Aorta (tissue), 5 donors: ENCODE measurements around the gene SNX32. TPM values are rescaled to one million over a fixed set of nuclear protein-coding genes. Genes with fewer than 3 reads are reported as not detected.

Experiments
- ATAC-seq: fragments of 200-7000 bp; cut with Tn5 transposase; one replicate; pipeline ENCODE4 v1.9.1; 2022; ENCODE audit warnings: moderate library complexity; ENCODE audit not compliant: low FRiP score
- DNase-seq, 2 donors: peaks; one replicate each; pipeline ENCODE4 v3.0.0-alpha.2; 2020
- H3K27ac ChIP-seq, 2 donors: one replicate each; pipeline ENCODE4 v1.5.1; 2013; ENCODE audit warnings: low read length in 2 of 2, mild to moderate bottlenecking in 2 of 2, moderate library complexity in 2 of 2, control low read depth in 1 of 2, inconsistent platforms in 1 of 2, low read depth in 1 of 2
- H3K27me3 ChIP-seq, 2 donors: one replicate each; pipeline ENCODE4 v1.6.1; 2013; ENCODE audit warnings: control low read depth in 1 of 2, low read length in 1 of 2, mild to moderate bottlenecking in 1 of 2, moderate library complexity in 1 of 2; ENCODE audit not compliant: insufficient read depth in 2 of 2, control insufficient read depth in 1 of 2
- H3K36me3 ChIP-seq, 2 donors: one replicate each; pipeline ENCODE4 v1.6.1; 2013; ENCODE audit warnings: control low read depth in 1 of 2, low read length in 1 of 2, mild to moderate bottlenecking in 1 of 2; ENCODE audit not compliant: insufficient read depth in 2 of 2, control insufficient read depth in 1 of 2
- H3K4me1 ChIP-seq, 2 donors: one replicate each; pipeline ENCODE4 v1.6.1; 2013; ENCODE audit warnings: low read length in 2 of 2, control low read depth in 1 of 2, mild to moderate bottlenecking in 1 of 2, moderate library complexity in 1 of 2; ENCODE audit not compliant: insufficient read depth in 2 of 2, control insufficient read depth in 1 of 2
- H3K4me3 ChIP-seq, 2 donors: one replicate each; pipeline ENCODE4 v1.5.1; 2013; ENCODE audit warnings: low read length in 2 of 2, control low read depth in 1 of 2, mild to moderate bottlenecking in 1 of 2
- H3K9me3 ChIP-seq: one replicate; pipeline ENCODE4 v1.6.1; 2013; ENCODE audit warnings: mild to moderate bottlenecking, low read length; ENCODE audit not compliant: control insufficient read depth
- whole genome bisulfite sequencing, 2 donors: extraction: QIAGEN DNeasy Blood & Tissue Kit; methylation state at CpG; one replicate each; pipeline ENCODE4 v1.1.7; 2013; 5-methylcytosine and 5-hydroxymethylcytosine counted together
- intact Hi-C, 2 donors: fragments of 100-400 bp; cut with DNase I; formaldehyde crosslinking; loops; one replicate each; pipeline versions ENCODE4 v1.14.2 to v1.15.0; 2022
- polyA plus RNA-seq, 2 donors: library from polyadenylated mRNA; stranded (reverse); fragments of 200-250 nt; gene quantifications; one replicate each; pipeline ENCODE4 v1.2.3, GENCODE V29; 2013
- total RNA-seq, 2 donors: library from RNA; stranded (reverse); fragmentation: NEBNext Ultra II Directional; extraction: Animal tissue kit (Norgen Biotek cat#: 25700); gene quantifications; one replicate each; pipeline ENCODE4 v1.2.1, GENCODE V29; 2021
- donor health status: healthy with polysubstance abuse.
- donor health status: Bipolar disorder and iron deficiency.
- donor health status: DM: no; HTN: no; CAD: no.
- donor health status: DM: no; HTN: no; CAD: no.
- donor health status: DM: yes; HTN: yes; CAD: no.

The SNX32 gene
- total and polyA plus RNA-seq, 4 donors, result 0.39 to 2.4 (median 1.2) TPM; not detected in 1

DNA sequence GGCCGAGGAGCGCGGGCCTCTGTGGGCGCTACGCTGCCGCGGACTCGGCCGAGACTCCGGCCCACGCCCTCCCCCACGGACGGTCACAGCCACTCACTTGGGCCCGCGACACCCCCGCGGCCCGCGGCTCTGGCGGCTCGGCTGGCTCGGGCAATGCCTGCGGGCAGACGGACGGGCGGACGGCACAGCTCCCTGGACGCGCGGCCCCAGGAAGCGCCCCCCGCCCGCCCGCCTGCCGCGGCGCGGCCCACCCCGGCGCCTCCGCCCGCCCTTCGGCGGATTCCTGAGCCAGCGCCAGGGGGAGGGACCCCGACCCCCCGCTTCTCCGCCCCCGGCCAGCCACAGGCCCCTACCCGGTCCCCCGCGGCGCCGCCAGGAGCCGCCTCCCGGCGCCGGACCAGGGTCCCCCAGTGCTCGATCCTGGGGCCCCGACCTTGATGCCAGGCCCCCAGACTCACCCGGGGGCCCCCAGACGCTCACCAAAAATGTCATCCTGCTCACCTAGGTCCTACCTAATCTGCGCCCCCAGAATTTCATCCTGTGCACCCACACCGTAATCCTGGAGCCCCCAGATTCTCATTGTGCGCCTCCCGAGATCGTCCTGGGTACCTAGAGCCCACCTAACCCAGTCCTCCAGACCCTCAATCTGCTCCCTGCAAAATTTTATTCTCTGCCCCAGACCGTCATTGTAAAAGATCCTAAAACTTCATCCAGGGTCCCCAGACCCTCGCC lies 39.0 kb downstream of the SNX32 start, which contains the start of gene EFEMP2:
Gene EFEMP2 (minus strand): TSS at position 215 of the 732 bp plus-strand sequence. CDS start 446 bp downstream, outside the sequence.
- H3K27ac ChIP-seq, result peak within 1 kb of the TSS; percentile 6 to 90
- no peaks in the 10 kb centered on the region for H3K36me3 ChIP-seq
- H3K27me3 ChIP-seq, result no peaks in the 10 kb centered on the region
- DNase-seq (peak; percentile 73 to 88), ATAC-seq (peak; percentile 55)
- intact Hi-C loops, result no loop called here
- H3K9me3 ChIP-seq, result no peaks in the 10 kb centered on the region
- H3K4me3 ChIP-seq, result peak within 1 kb of the TSS; percentile 70 to 78
- no peaks in the 10 kb centered on the region for H3K4me1 ChIP-seq
- WGBS, 2 donors, result 1 to 5% methylated on average over 31 to 69 of the region's 69 CpGs

GRCh38 chr11:65873318-65874156 lies 39.8 kb downstream of the SNX32 start:
- Histone ChIP-seq H3K27me3 (no peaks in the 10 kb centered on the region), H3K9me3 (no peaks in the 10 kb centered on the region), H3K4me3 (peak overlapping the region; percentile 70 to 78), H3K27ac (peak overlapping the region in 1 of 2 donors; percentile 87), H3K36me3 (no peaks in the 10 kb centered on the region), H3K4me1 (no peaks in the 10 kb centered on the region)
- peak; percentile 95 for ATAC-seq
- intact Hi-C loops, result no loop called here
- WGBS, 2 donors, result 8% methylated on average over 53 to 54 of the region's 54 CpGs
- DNase-seq, result peak; percentile 97 to 99

DNA sequence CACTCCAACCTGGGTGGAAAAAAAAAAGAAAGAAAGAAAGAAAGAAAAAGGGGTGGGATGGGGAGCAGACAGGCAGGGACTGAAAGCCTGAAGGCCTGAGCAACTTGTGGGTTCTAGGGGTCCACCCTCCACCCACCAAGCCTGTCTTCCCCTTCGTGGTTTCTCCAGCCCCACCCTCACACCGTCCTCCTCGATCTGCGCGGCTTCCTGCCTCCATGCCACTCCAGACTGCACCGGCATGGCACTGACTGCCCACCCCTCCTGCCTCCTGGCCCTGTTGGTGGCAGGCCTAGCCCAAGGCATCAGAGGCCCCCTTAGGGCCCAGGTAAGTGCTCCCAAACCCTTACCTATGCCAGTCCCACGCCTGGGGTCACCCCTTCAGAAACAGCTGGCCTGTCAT lies 45.9 kb downstream of the SNX32 start, which contains the start of gene CTSW:
Gene CTSW (plus strand): TSS at position 221 of the 400 bp plus-strand sequence. CDS start 18 bp downstream, at position 239.
- intact Hi-C loops, result loop anchor here in 1 of 2 donors (10.0 kb wide), 1 partner anchor 145 kb away; the partner anchor contains the start of gene CATSPER1

GRCh38 chr11:65880027-65880426 lies 46.3 kb downstream of the SNX32 start:
- intact Hi-C loops, result loop anchor here in 1 of 2 donors (10.0 kb wide), 1 partner anchor 145 kb away; the partner anchor contains the start of gene CATSPER1
- ATAC-seq, result no peak

More for the DNA sequence above, 45.9 kb downstream of the SNX32 start, which contains the start of gene CTSW:
- Histone ChIP-seq H3K9me3 (no peaks in the 10 kb centered on the region), H3K4me1 (no peaks in the 10 kb centered on the region), H3K4me3 (no peak within 1 kb of the TSS), H3K36me3 (peaks cover 0 to 3% of the 10 kb centered on the region in 2 donors), H3K27ac (no peak within 1 kb of the TSS), H3K27me3 (no peaks in the 10 kb centered on the region)
- DNase-seq (no peak), ATAC-seq (no peak)
- 56 to 59% methylated on average over 7 of the region's 7 CpGs for WGBS, 2 donors

DNA sequence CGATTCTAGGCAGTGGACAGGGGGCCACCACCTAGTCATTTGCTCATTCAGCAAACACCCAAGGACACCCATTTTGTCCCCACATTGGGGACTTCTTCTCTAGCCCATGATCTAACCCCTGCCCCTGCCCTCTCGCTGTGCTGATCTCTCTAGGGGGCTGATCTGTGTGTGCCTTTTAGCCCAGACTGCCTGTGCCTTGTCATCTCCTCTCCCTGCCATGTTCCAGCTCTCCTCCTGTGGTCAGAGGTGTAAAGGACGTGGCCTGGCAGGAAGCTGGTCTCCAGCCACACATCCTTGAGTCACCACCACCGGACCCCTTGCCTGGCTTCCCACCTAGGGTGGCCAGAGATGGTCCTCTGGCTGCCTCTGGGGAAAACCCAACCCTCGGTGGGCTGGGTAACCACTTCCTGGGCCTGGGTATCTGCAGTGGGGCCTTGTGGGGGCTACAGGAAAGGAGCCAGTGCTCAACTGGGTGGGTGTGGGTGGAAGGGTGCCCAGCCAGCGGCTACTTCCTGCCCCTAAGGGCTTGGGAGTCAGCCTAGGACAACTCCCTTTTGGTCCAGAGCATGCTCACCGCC lies 47.2 kb downstream of the SNX32 start:
- intact Hi-C loops, result loop anchor here in 1 of 2 donors (10.0 kb wide), 1 partner anchor 144 kb away; the partner anchor contains the start of gene CATSPER1
- peaks cover 0 to 3% of the 10 kb centered on the region in 2 donors for H3K36me3 ChIP-seq
- no peaks in the 10 kb centered on the region for H3K27me3 ChIP-seq
- H3K4me3 ChIP-seq, result no peak overlapping the region
- DNase-seq, result peak; percentile 30 to 56
- H3K27ac ChIP-seq, result no peak overlapping the region
- WGBS, 2 donors, result 66 to 68% methylated on average over 7 of the region's 7 CpGs
- no peak for ATAC-seq
- H3K9me3 ChIP-seq, result no peaks in the 10 kb centered on the region
- H3K4me1 ChIP-seq, result no peaks in the 10 kb centered on the region

More at GRCh38 chr11:65880027-65880426, 46.3 kb downstream of the SNX32 start:
- H3K9me3 ChIP-seq, result no peaks in the 10 kb centered on the region
- no peaks in the 10 kb centered on the region for H3K27me3 ChIP-seq
- no peak overlapping the region for H3K4me3 ChIP-seq
- H3K36me3 ChIP-seq, result peaks cover 0 to 3% of the 10 kb centered on the region in 2 donors
- no peak for DNase-seq
- H3K27ac ChIP-seq, result no peak overlapping the region
- H3K4me1 ChIP-seq, result no peaks in the 10 kb centered on the region
- WGBS, 2 donors, result 73 to 76% methylated on average over 7 of the region's 7 CpGs

GRCh38 chr11:65882120-65883057 lies 48.6 kb downstream of the SNX32 start:
- Histone ChIP-seq H3K36me3 (peaks cover 0 to 3% of the 10 kb centered on the region in 2 donors), H3K4me1 (peaks cover 0 to 1% of the 10 kb centered on the region in 2 donors), H3K4me3 (no peak overlapping the region), H3K27ac (no peak overlapping the region), H3K27me3 (no peaks in the 10 kb centered on the region), H3K9me3 (no peaks in the 10 kb centered on the region)
- ATAC-seq, result no peak
- 88 to 89% methylated on average over 30 of the region's 30 CpGs for WGBS, 2 donors
- intact Hi-C loops, result loop anchor here in 1 of 2 donors (10.0 kb wide), 1 partner anchor 142 kb away; the partner anchor contains the start of gene CATSPER1
- DNase-seq, result peak; percentile 49 to 73

DNA sequence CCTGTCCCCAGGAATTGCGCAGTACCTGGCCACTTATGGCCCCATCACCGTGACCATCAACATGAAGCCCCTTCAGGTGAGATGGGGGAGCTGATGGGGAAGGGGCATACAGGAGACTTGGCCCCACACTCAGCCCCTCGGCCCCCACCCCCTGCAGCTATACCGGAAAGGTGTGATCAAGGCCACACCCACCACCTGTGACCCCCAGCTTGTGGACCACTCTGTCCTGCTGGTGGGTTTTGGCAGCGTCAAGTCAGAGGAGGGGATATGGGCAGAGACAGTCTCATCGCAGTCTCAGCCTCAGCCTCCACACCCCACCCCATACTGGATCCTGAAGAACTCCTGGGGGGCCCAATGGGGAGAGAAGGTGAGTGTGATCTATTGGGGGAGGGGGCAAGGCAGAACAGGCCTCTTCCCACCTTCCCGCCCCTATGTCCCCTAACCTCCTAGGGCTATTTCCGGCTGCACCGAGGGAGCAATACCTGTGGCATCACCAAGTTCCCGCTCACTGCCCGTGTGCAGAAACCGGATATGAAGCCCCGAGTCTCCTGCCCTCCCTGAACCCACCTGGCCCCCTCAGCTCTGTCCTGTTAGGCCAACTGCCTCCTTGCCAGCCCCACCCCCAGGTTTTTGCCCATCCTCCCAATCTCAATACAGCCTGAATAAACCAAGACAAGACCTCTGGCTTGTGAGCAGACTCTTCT lies 49.4 kb downstream of the SNX32 start:
- intact Hi-C loops, result loop anchor here in 1 of 2 donors (10.0 kb wide), 1 partner anchor 142 kb away; the partner anchor contains the start of gene CATSPER1
- H3K4me1 ChIP-seq, result peaks cover 0 to 3% of the 10 kb centered on the region in 2 donors
- H3K9me3 ChIP-seq, result no peaks in the 10 kb centered on the region
- H3K27ac ChIP-seq, result no peak overlapping the region
- no peak for ATAC-seq
- WGBS, 2 donors, result 87 to 93% methylated on average over 13 of the region's 13 CpGs
- H3K27me3 ChIP-seq, result no peaks in the 10 kb centered on the region
- H3K4me3 ChIP-seq, result no peak overlapping the region
- DNase-seq, result peak; percentile 44
- peaks cover 0 to 3% of the 10 kb centered on the region in 2 donors for H3K36me3 ChIP-seq
